GM21825 (cell line): ENCODE results near the gene FAAP100.

Source experiments
- ATAC-seq: cut with Tn5 transposase; IDR thresholded peaks from one replicate; pipeline ENCODE4 v1.9.1; 2021; ENCODE audit warnings: mild to moderate bottlenecking, moderate library complexity; ENCODE audit not compliant: unreplicated experiment

Gene FAAP100

GRCh38 chr17:81513753-81514488, 38.2 kb downstream of the FAAP100 start:
- no peak for ATAC-seq

GRCh38 chr17:81513372-81513752, 38.8 kb downstream of the FAAP100 start:
- ATAC-seq, result peak; percentile 2

- peak; percentile 28 for ATAC-seq
Measured at GRCh38 chr17:81512562-81513371, 39.4 kb downstream of the FAAP100 start, which contains the start of gene ACTG1. TSS of gene ACTG1 (minus strand) at chr17:81512799. CDS start at chr17:81512354, 445 bp downstream.

- peak; percentile 0 for ATAC-seq
Measured at GRCh38 chr17:81511804-81512561, 40.2 kb downstream of the FAAP100 start.

GRCh38 chr17:81511554-81511803, 40.7 kb downstream of the FAAP100 start:
- no peak for ATAC-seq

- ATAC-seq, result no peak
Measured at GRCh38 chr17:81510785-81511553, 41.2 kb downstream of the FAAP100 start.

- no peak for ATAC-seq
Measured at GRCh38 chr17:81509972-81510784, 42.0 kb downstream of the FAAP100 start.

GRCh38 chr17:81509207-81509971, 42.8 kb downstream of the FAAP100 start:
- ATAC-seq, result no peak

- no peak for ATAC-seq
Measured at GRCh38 chr17:81508639-81509206, 43.4 kb downstream of the FAAP100 start.

- no peak for ATAC-seq
Measured at GRCh38 chr17:81503619-81504018, 48.5 kb downstream of the FAAP100 start.

- ATAC-seq, result no peak
Measured at GRCh38 chr17:81502471-81503017, 49.6 kb downstream of the FAAP100 start.

GRCh38 chr17:81500047-81500446, 52.1 kb downstream of the FAAP100 start:
- ATAC-seq, result no peak

GRCh38 chr17:81499601-81499970, 52.6 kb downstream of the FAAP100 start:
- no peak for ATAC-seq

- no peak for ATAC-seq
Measured at GRCh38 chr17:81498953-81499600, 53.1 kb downstream of the FAAP100 start.

GRCh38 chr17:81494626-81495377, 57.4 kb downstream of the FAAP100 start:
- ATAC-seq, result no peak

GRCh38 chr17:81493198-81494038, 58.7 kb downstream of the FAAP100 start:
- no peak for ATAC-seq

- no peak for ATAC-seq
Measured at GRCh38 chr17:81492706-81493105, 59.4 kb downstream of the FAAP100 start.
